Measurements from ENCODE around the gene TTPAL. TPM values are rescaled to one million over a fixed set of nuclear protein-coding genes. Genes with fewer than 3 reads are reported as not detected.

Gene TTPAL
- total and polyA plus RNA-seq, 2 of the 4 experiments (the other 2 are of a cell fraction) = 8.2 to 18.1 TPM

DNA sequence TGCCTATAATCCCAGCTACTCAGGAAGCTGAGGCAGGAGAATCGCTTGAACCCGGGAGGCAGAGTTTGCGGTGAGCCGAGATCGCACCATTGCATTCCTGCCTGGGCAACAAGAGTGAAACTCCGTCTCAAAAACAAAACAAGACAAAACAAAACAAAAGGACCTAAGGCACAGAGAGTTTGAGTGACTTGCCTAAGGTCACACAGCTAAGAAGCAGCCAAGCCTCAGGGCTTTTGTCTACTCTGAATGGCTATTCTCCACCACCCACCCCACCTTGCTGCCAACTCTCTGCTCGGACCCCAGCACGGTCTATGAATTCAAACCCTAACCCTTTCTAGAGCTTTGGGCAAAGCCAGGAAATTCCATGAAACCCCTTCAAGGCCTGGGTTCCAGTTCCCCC lies 19.1 kb upstream of the TTPAL start:
- Histone ChIP-seq H2AFZ (replicated peaks; ENCODE audit: low read length, poor library complexity) (no peak overlapping the region), H3K4me3 (ENCODE audit: insufficient read depth, low read depth, low read length) (no peak overlapping the region), H3K14ac (replicated peaks; ENCODE audit: low read depth, low read length) (no peak overlapping the region), H3K27ac (ENCODE audit: insufficient read depth, low read length) (no peak overlapping the region), H2BK20ac (ENCODE audit: low read depth, low read length) (no peak overlapping the region), H3K4me2 (ENCODE audit: low read depth, low read length) (no peak overlapping the region), H3K36me3 (ENCODE audit: control insufficient read depth, insufficient read depth, low read length) (no peaks in the 10 kb centered on the region), H4K91ac (ENCODE audit: insufficient read depth, low read depth, low read length) (no peak overlapping the region), H3K9me3 (ENCODE audit: control insufficient read depth, insufficient read depth, low read length) (no peaks in the 10 kb centered on the region), H2BK120ac (ENCODE audit: low read depth, low read length) (no peak overlapping the region), H3K4ac (ENCODE audit: low read depth, low read length) (no peak overlapping the region), H4K5ac (ENCODE audit: low read depth, low read length) (no peak overlapping the region), H3K27me3 (ENCODE audit: control insufficient read depth, insufficient read depth, low read length) (peaks cover 12% of the 10 kb centered on the region), H3K23ac (ENCODE audit: low read depth, low read length) (no peak overlapping the region), H4K8ac (ENCODE audit: low read depth in 2 of 2, low read length in 2 of 2) (no peak overlapping the region), H3K79me1 (ENCODE audit: low read depth in 1 of 2, low read length in 2 of 2) (no peaks in the 10 kb centered on the region), H2BK15ac (ENCODE audit: low read depth, low read length) (no peak overlapping the region), H2AK5ac (ENCODE audit: low read depth, low read length) (no peak overlapping the region), H3K9me1 (ENCODE audit: insufficient read depth, low read length) (no peaks in the 10 kb centered on the region), H3K56ac (ENCODE audit: extremely low read depth, insufficient read depth, low read length) (no peak overlapping the region), H3K18ac (ENCODE audit: low read depth, low read length) (no peak overlapping the region), H3K4me1 (ENCODE audit: control insufficient read depth, insufficient read depth, low read length) (no peaks in the 10 kb centered on the region), H2BK5ac (ENCODE audit: low read depth, low read length, poor library complexity, severe bottlenecking) (no peak overlapping the region), H2AK9ac (replicated peaks; ENCODE audit: low read depth, low read length, poor library complexity) (no peak overlapping the region), H4K20me1 (ENCODE audit: insufficient read depth, low read length) (no peaks in the 10 kb centered on the region), H3K9ac (ENCODE audit: low read depth, low read length) (no peak overlapping the region)
- ChIA-PET CTCF (interaction anchor here (0.7 kb wide), 1 partner anchor 117 kb away, joined by 3 read pairs; no protein-coding TSS in a partner anchor), POLR2A (ENCODE audit: unreplicated experiment) (no interaction called here)
- in situ Hi-C loops (cut with MboI; ENCODE audit: low sequenced_read_pairs) (no loop called here), intact Hi-C loops (cut with micrococcal nuclease) (loop anchor here (10.0 kb wide), 1 partner anchor 142 kb away; the partner anchor contains the start of gene FITM2), dilution Hi-C loops (cut with HindIII; ENCODE audit: low sequenced_read_pairs, unreplicated experiment) (no loop called here)
- no CpG with 5 or more reads among the region's 8 CpGs for WGBS, 2 experiments (ENCODE audit: extremely low coverage in 2 of 2, insufficient read length in 1 of 2)
- no TSS peak for BruUV-seq (replicated peaks)
- DNase-seq = no peak
- TF ChIP-seq SMC3 (IDR thresholded peaks at IDR 0.05; ENCODE audit: low read depth, low read length) = no peak
- no peak for TF ChIP-seq CEBPB (IDR thresholded peaks at IDR 0.05; ENCODE audit: low read depth, low read length)
- TF ChIP-seq NFE2L2 (IDR thresholded peaks at IDR 0.05; ENCODE audit: low read depth, low read length) = no peak
- TF ChIP-seq BHLHE40 (IDR thresholded peaks at IDR 0.05; ENCODE audit: low read depth, low read length) = no peak
- TF ChIP-seq RCOR1 (IDR thresholded peaks at IDR 0.05; ENCODE audit: insufficient replicate concordance, low read length) = no peak
- no peak for TF ChIP-seq FOS (IDR thresholded peaks at IDR 0.05; ENCODE audit: low read depth, low read length)
- no peak for TF ChIP-seq MAZ (IDR thresholded peaks at IDR 0.05; ENCODE audit: borderline replicate concordance, low read depth, low read length)
- TF ChIP-seq, protein P1, sequence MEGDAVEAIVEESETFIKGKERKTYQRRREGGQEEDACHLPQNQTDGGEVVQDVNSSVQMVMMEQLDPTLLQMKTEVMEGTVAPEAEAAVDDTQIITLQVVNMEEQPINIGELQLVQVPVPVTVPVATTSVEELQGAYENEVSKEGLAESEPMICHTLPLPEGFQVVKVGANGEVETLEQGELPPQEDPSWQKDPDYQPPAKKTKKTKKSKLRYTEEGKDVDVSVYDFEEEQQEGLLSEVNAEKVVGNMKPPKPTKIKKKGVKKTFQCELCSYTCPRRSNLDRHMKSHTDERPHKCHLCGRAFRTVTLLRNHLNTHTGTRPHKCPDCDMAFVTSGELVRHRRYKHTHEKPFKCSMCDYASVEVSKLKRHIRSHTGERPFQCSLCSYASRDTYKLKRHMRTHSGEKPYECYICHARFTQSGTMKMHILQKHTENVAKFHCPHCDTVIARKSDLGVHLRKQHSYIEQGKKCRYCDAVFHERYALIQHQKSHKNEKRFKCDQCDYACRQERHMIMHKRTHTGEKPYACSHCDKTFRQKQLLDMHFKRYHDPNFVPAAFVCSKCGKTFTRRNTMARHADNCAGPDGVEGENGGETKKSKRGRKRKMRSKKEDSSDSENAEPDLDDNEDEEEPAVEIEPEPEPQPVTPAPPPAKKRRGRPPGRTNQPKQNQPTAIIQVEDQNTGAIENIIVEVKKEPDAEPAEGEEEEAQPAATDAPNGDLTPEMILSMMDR (conservative IDR thresholded peaks at IDR 0.05; ENCODE audit: low read depth, low read length) = no peak
- no peak for TF ChIP-seq POLR2A (IDR thresholded peaks at IDR 0.05; ENCODE audit: low read depth, low read length)
- no peak for TF ChIP-seq RAD21 (IDR thresholded peaks at IDR 0.05; ENCODE audit: low read length)
- TF ChIP-seq MXI1 (IDR thresholded peaks at IDR 0.05; ENCODE audit: borderline replicate concordance, low read depth, low read length) = no peak
- TF ChIP-seq MAFK (IDR thresholded peaks at IDR 0.05; ENCODE audit: low read depth, low read length) = no peak
- no peak for TF ChIP-seq CHD1 (IDR thresholded peaks at IDR 0.05; ENCODE audit: low read depth, low read length)
- TF ChIP-seq RFX5 (IDR thresholded peaks at IDR 0.05; ENCODE audit: low read depth, low read length) = no peak
- TF ChIP-seq, protein P2, sequence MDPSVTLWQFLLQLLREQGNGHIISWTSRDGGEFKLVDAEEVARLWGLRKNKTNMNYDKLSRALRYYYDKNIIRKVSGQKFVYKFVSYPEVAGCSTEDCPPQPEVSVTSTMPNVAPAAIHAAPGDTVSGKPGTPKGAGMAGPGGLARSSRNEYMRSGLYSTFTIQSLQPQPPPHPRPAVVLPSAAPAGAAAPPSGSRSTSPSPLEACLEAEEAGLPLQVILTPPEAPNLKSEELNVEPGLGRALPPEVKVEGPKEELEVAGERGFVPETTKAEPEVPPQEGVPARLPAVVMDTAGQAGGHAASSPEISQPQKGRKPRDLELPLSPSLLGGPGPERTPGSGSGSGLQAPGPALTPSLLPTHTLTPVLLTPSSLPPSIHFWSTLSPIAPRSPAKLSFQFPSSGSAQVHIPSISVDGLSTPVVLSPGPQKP (IDR thresholded peaks at IDR 0.05; ENCODE audit: borderline replicate concordance, low read depth, low read length) = no peak
- TF ChIP-seq, protein P3, sequence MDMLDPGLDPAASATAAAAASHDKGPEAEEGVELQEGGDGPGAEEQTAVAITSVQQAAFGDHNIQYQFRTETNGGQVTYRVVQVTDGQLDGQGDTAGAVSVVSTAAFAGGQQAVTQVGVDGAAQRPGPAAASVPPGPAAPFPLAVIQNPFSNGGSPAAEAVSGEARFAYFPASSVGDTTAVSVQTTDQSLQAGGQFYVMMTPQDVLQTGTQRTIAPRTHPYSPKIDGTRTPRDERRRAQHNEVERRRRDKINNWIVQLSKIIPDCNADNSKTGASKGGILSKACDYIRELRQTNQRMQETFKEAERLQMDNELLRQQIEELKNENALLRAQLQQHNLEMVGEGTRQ (IDR thresholded peaks at IDR 0.05; ENCODE audit: low read depth, low read length) = no peak
- ATAC-seq (ENCODE audit: low read depth) = no peak

Measured in IMR-90 (cell line).